K562 (cell line): Measurements from ENCODE around the gene CEP95. TPM values are rescaled to one million over a fixed set of nuclear protein-coding genes. Genes with fewer than 3 reads are reported as not detected.

Source experiments
- BCLAF1 ChIP-seq, 2 experiments: fragments of 450-650 bp in 1 of 2; IDR thresholded peaks; 2 replicates each; pipeline ENCODE4 v1.6.1; 2011 to 2017; ENCODE audit warnings: low read depth in 2 of 2, antibody characterized with exemption in 1 of 2, borderline replicate concordance in 1 of 2, low read length in 1 of 2, mild to moderate bottlenecking in 1 of 2, mixed read lengths in 1 of 2; ENCODE audit not compliant: control insufficient read depth in 1 of 2
- CBFA2T3 ChIP-seq: fragments of 450-650 bp; IDR thresholded peaks from 2 replicates; pipeline ENCODE4 v1.6.1; 2017
- CEBPB ChIP-seq: fragments of 450-650 bp; IDR thresholded peaks from 2 replicates; pipeline ENCODE4 v1.6.1; 2016; ENCODE audit warnings: missing genetic modification characterization, missing compliant biosample characterization
- FOXK2 ChIP-seq, 2 experiments: fragments of 450-650 bp; IDR thresholded peaks in 1 of 2; conservative IDR thresholded peaks in 1 of 2; 2 replicates each; pipeline ENCODE4 v1.6.1; 2016; ENCODE audit warnings: low read depth in 2 of 2, mild to moderate bottlenecking in 1 of 2
- FOXM1 ChIP-seq, 2 experiments: fragments of 450-650 bp in 1 of 2; sonication (generic) in 1 of 2; formaldehyde crosslinking in 1 of 2; IDR thresholded peaks; 2 replicates each; pipeline versions ENCODE4 v1.6.1 to v1.9.0; 2017 to 2022; ENCODE audit warnings: low read depth in 2 of 2, mild to moderate bottlenecking in 2 of 2, missing genetic modification reagents in 1 of 2, moderate library complexity in 1 of 2
- GATA2 ChIP-seq: sonication (generic); formaldehyde crosslinking; IDR thresholded peaks from 2 replicates; pipeline ENCODE4 v1.4.0; 2020; ENCODE audit warnings: mild to moderate bottlenecking, missing genetic modification reagents
- HDAC1 ChIP-seq, 2 experiments: fragments of 450-650 bp; IDR thresholded peaks; 2 replicates each; pipeline ENCODE4 v1.6.1; 2016 to 2017; ENCODE audit warnings: inconsistent platforms in 1 of 2, mild to moderate bottlenecking in 1 of 2, moderate library complexity in 1 of 2
- MLLT1 ChIP-seq, 2 experiments: fragments of 450-650 bp; IDR thresholded peaks; 2 replicates each; pipeline ENCODE4 v1.6.1; 2016
- MTA2 ChIP-seq: fragments of 450-650 bp; IDR thresholded peaks from 2 replicates; pipeline ENCODE4 v1.6.1; 2016; ENCODE audit warnings: low read depth
- NCOR1 ChIP-seq: fragments of 450-650 bp; IDR thresholded peaks from 2 replicates; pipeline ENCODE4 v1.6.1; 2016; ENCODE audit warnings: mild to moderate bottlenecking, moderate library complexity
- NR2C1 ChIP-seq, 2 experiments: fragments of 450-650 bp; IDR thresholded peaks; 2 replicates each; pipeline ENCODE4 v1.6.1; 2017; ENCODE audit warnings: mild to moderate bottlenecking in 2 of 2, antibody characterized with exemption in 1 of 2, inconsistent platforms in 1 of 2, missing compliant biosample characterization in 1 of 2, missing genetic modification characterization in 1 of 2
- NR3C1 ChIP-seq: sonication (generic); formaldehyde crosslinking; IDR thresholded peaks from 2 replicates; pipeline ENCODE4 v1.8.1; 2022; ENCODE audit warnings: missing genetic modification reagents
- NUFIP1 ChIP-seq: fragments of 450-650 bp; IDR thresholded peaks from 2 replicates; pipeline ENCODE4 v1.6.1; 2018; ENCODE audit not compliant: partially characterized antibody
- POLR2G ChIP-seq: fragments of 200-400 bp; formaldehyde crosslinking; IDR thresholded peaks from 2 replicates; pipeline ENCODE4 v1.6.1; 2017; ENCODE audit warnings: low read depth, mild to moderate bottlenecking, antibody characterized with exemption, low read length, moderate library complexity
- RCOR1 ChIP-seq, 2 experiments: IDR thresholded peaks; 2 replicates each; pipeline ENCODE4 v1.6.1; 2012; ENCODE audit warnings: low read depth in 2 of 2, low read length in 2 of 2, borderline replicate concordance in 1 of 2, improper control_type of control experiment in 1 of 2
- TEAD4 ChIP-seq, 2 experiments: sonication (generic) in 1 of 2; formaldehyde crosslinking in 1 of 2; IDR thresholded peaks; 2 replicates each; pipeline versions ENCODE4 v1.6.1 to v1.8.0; 2012 to 2022; ENCODE audit warnings: borderline replicate concordance in 1 of 2, inconsistent platforms in 1 of 2, low read length in 1 of 2, mild to moderate bottlenecking in 1 of 2, missing genetic modification reagents in 1 of 2
- TGIF2 ChIP-seq: sonication (generic); formaldehyde crosslinking; IDR thresholded peaks from 2 replicates; pipeline ENCODE4 v1.8.1; 2022; ENCODE audit warnings: mild to moderate bottlenecking, missing genetic modification reagents, moderate library complexity
- TRIM24 ChIP-seq, 2 experiments: fragments of 450-650 bp; IDR thresholded peaks; 2 replicates each; pipeline ENCODE4 v1.6.1; 2016
- TRIM28 ChIP-seq: fragments of 450-650 bp; IDR thresholded peaks from 2 replicates; pipeline ENCODE4 v1.6.1; 2017
- ZNF3 ChIP-seq: fragments of 250-450 bp; sonication (Bioruptor Pico); IDR thresholded peaks from 2 replicates; pipeline ENCODE4 v1.5.0; 2021; ENCODE audit warnings: mild to moderate bottlenecking, moderate library complexity
- ZNF445 ChIP-seq: fragments of 250-450 bp; sonication (Bioruptor Pico); IDR thresholded peaks from 2 replicates; pipeline ENCODE4 v1.4.0; 2020; ENCODE audit warnings: low read depth, mild to moderate bottlenecking, moderate library complexity
- ZNF512 ChIP-seq: IDR thresholded peaks from 2 replicates; pipeline ENCODE4 v1.6.1; 2016; ENCODE audit warnings: missing genetic modification characterization, missing compliant biosample characterization
- ZNF785 ChIP-seq: fragments of 250-450 bp; sonication (Bioruptor Pico); IDR thresholded peaks from 2 replicates; pipeline ENCODE4 v1.4.0; 2020; ENCODE audit warnings: mild to moderate bottlenecking
- polyA plus RNA-seq, 8 experiments: library from polyadenylated mRNA; depleted of rRNA in 4 of 8; stranded (reverse) in 5 of 8; unstranded in 3 of 8; fragments of >200 nt; fragmentation: Nextera tagmentation in 2 of 8; fragmentation: Illumina TruSeq in 1 of 8; extraction: Ambion mirVana in 2 of 8; extraction: Trizol in 1 of 8; gene quantifications; 2 replicates each; pipeline versions ENCODE4 v1.2.1 to v1.2.3, GENCODE V29; 2011 to 2014; ENCODE audit warnings: inconsistent platforms in 1 of 8, missing spikeins in 1 of 8
- total RNA-seq, 7 experiments: library from RNA; depleted of rRNA in 6 of 7; stranded (reverse); fragments of >200 nt in 6 of 7; fragmentation: Illumina TruSeq in 2 of 7; extraction: Trizol in 2 of 7; gene quantifications; 2 replicates each; pipeline versions ENCODE4 v1.2.1 to v1.2.3, GENCODE V29; 2011 to 2021; ENCODE audit warnings: low replicate concordance in 1 of 7

The CEP95 gene
- total and polyA plus RNA-seq, 9 of the 15 experiments (the other 6 are each of a cell fraction or from before 2014, with no cell fraction given) = 26.7 to 80.7 (median 56.9) TPM

- TF ChIP-seq NR3C1 (no peak), ZNF512 (tag) (no peak), HDAC1 (IDR thresholded peaks at IDR 0.05) (peak in 1 of 2 experiments; percentile 22; a peak in 1 of 4 replicates), ZNF445 (CRISPR knock-in tag) (no peak), CBFA2T3 (peak; percentile 88), GATA2 (CRISPR knock-in tag) (peak; percentile 61; the same call in 1 of the 2 replicates), CEBPB (tag) (no peak), MTA2 (peak; percentile 53), TEAD4 (IDR thresholded peaks at IDR 0.05; ENCODE audit: low read length) (peak; percentile 77), TEAD4 (CRISPR knock-in tag; IDR thresholded peaks at IDR 0.05; ENCODE audit: borderline replicate concordance) (no peak), ZNF3 (CRISPR knock-in tag) (no peak), TRIM28 (peak; percentile 82), ZNF785 (CRISPR knock-in tag) (no peak), NUFIP1 (no peak), FOXK2 (conservative IDR thresholded peaks at IDR 0.05 in 1 of 2, IDR thresholded peaks at IDR 0.05 in 1 of 2; ENCODE audit: low read depth in 2 of 2) (peak in 1 of 2 experiments; percentile 65; a peak in 3 of 4 replicates), FOXM1 (IDR thresholded peaks at IDR 0.05; ENCODE audit: low read depth) (no peak), FOXM1 (CRISPR knock-in tag; IDR thresholded peaks at IDR 0.05; ENCODE audit: low read depth) (no peak), MLLT1 (IDR thresholded peaks at IDR 0.05) (peak in 1 of 2 experiments; percentile 45; a peak in 1 of 4 replicates), RCOR1 (IDR thresholded peaks at IDR 0.05; ENCODE audit: borderline replicate concordance in 1 of 2, low read depth in 2 of 2, low read length in 2 of 2) (peak in 1 of 2 experiments; percentile 42; a peak in 3 of 4 replicates), BCLAF1 (IDR thresholded peaks at IDR 0.05; ENCODE audit: borderline replicate concordance in 1 of 2, control insufficient read depth in 1 of 2, low read depth in 2 of 2, low read length in 1 of 2) (no peak), POLR2G (no peak), TGIF2 (no peak), NCOR1 (peak; percentile 66), NR2C1 (IDR thresholded peaks at IDR 0.05) (no peak), NR2C1 (tag; IDR thresholded peaks at IDR 0.05) (0 out of 2 replicates have a peak, but pooled peaks have one; percentile 5), TRIM24 (IDR thresholded peaks at IDR 0.05) (peak; percentile 36; a peak in 2 of 4 replicates)
These were observed 1.9 kb upstream of the CEP95 start (continued) for GRCh38 chr17:64504769-64505339.
